ENCODE measurements around the gene ALK.

DNA sequence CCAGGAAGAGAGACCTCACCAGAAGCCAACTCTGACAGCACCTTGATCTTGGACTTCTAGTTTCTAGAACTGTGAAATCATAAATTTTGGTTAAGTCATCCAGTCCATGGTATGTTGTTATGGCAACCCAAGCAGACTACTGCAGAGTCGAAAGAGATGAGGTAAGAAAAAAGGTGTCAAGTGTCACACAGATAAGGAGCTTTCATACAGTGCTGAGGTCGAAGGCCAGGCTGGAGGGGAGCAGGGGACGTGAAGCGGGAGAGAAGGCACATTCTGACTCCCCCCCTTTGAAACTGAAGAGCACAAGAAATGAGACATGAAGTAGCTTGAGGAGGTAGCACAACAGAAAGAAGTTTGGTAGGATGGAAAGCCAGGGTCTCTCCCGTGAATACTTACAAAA lies 110.4 kb downstream of the ALK start:
- TF ChIP-seq POLR2A (IDR thresholded peaks at IDR 0.05), result no peak
- TF ChIP-seq, protein P1, sequence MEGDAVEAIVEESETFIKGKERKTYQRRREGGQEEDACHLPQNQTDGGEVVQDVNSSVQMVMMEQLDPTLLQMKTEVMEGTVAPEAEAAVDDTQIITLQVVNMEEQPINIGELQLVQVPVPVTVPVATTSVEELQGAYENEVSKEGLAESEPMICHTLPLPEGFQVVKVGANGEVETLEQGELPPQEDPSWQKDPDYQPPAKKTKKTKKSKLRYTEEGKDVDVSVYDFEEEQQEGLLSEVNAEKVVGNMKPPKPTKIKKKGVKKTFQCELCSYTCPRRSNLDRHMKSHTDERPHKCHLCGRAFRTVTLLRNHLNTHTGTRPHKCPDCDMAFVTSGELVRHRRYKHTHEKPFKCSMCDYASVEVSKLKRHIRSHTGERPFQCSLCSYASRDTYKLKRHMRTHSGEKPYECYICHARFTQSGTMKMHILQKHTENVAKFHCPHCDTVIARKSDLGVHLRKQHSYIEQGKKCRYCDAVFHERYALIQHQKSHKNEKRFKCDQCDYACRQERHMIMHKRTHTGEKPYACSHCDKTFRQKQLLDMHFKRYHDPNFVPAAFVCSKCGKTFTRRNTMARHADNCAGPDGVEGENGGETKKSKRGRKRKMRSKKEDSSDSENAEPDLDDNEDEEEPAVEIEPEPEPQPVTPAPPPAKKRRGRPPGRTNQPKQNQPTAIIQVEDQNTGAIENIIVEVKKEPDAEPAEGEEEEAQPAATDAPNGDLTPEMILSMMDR (IDR thresholded peaks at IDR 0.05), result no peak
